HG03558 (cell line): ENCODE data around the gene DDX3X.
"Not testable (repeated sequence)": the region's sequence is repeated elsewhere in the genome, so short reads cannot be mapped to it uniquely, and the experiment has no call there.

Experiments
- ATAC-seq: cut with Tn5 transposase; IDR thresholded peaks from one replicate; pipeline ENCODE4 v1.9.1; 2021; ENCODE audit warnings: moderate number of reproducible peaks; ENCODE audit not compliant: unreplicated experiment; ENCODE audit errors: extremely low read depth

The DDX3X gene

GRCh38 chrX:41407816-41408215 lies 73.9 kb downstream of the DDX3X start:
- ATAC-seq: no peak

GRCh38 chrX:41408576-41408975 lies 74.6 kb downstream of the DDX3X start:
- ATAC-seq: no peak

GRCh38 chrX:41409006-41409405 lies 75.0 kb downstream of the DDX3X start:
- no peak for ATAC-seq

- not testable (repeated sequence) for ATAC-seq
These were observed 77.3 kb downstream of the DDX3X start for GRCh38 chrX:41411222-41411621.

- ATAC-seq: no peak
These were observed 78.5 kb downstream of the DDX3X start for GRCh38 chrX:41412261-41413081.
